Right lobe of liver (tissue), 6 donors: ENCODE results near the gene IL13RA1. TPM values are rescaled to one million over a fixed set of nuclear protein-coding genes. Genes with fewer than 3 reads are reported as not detected.

ENCODE experiments used
- ATAC-seq, 4 donors: fragments of 200-7000 bp; cut with Tn5 transposase; one replicate each; pipeline ENCODE4 v1.9.1; 2020; ENCODE audit warnings: mild to moderate bottlenecking in 4 of 4, moderate library complexity in 4 of 4
- DNase-seq, 3 donors: peaks; one replicate each; pipeline ENCODE4 v3.0.0-alpha.2; 2020
- H3K27ac ChIP-seq, 3 donors: fragments of 200-600 bp; one replicate each; pipeline ENCODE4 v1.8.0; 2022
- H3K27me3 ChIP-seq, 2 donors: fragments of 200-600 bp; one replicate each; pipeline ENCODE4 v1.8.0; 2022
- H3K36me3 ChIP-seq, 4 donors: fragments of 200-600 bp; sonication (generic) in 1 of 4; one replicate each; pipeline versions ENCODE4 v1.5.1 to v1.8.0; 2017 to 2022; ENCODE audit warnings: control low read depth in 1 of 4
- H3K4me1 ChIP-seq, 4 donors: fragments of 200-600 bp; sonication (generic) in 1 of 4; one replicate each; pipeline versions ENCODE4 v1.5.1 to v1.8.0; 2017 to 2022; ENCODE audit warnings: control low read depth in 1 of 4
- H3K4me3 ChIP-seq, 3 donors: fragments of 200-600 bp; one replicate each; pipeline ENCODE4 v1.8.0; 2022
- H3K9me3 ChIP-seq, 4 donors: fragments of 200-600 bp; sonication (generic) in 1 of 4; one replicate each; pipeline versions ENCODE4 v1.5.1 to v1.8.0; 2017 to 2022; ENCODE audit warnings: control low read depth in 1 of 4
- CTCF ChIP-seq, 4 donors: fragments of 200-600 bp in 3 of 4; fragments of 450-650 bp in 1 of 4; IDR thresholded peaks; one replicate each; pipeline versions ENCODE4 v1.5.1 to v1.8.0; 2016 to 2022; ENCODE audit warnings: antibody characterized with exemption in 4 of 4, mild to moderate bottlenecking in 2 of 4
- POLR2A ChIP-seq: fragments of 450-650 bp; IDR thresholded peaks from one replicate; pipeline ENCODE4 v1.6.1; 2017; ENCODE audit warnings: antibody characterized with exemption, mild to moderate bottlenecking
- WGBS: methylation state at CpG from one replicate; pipeline ENCODE4 v1.1.6; 2018; ENCODE audit warnings: low coverage, low lambda C conversion rate; ENCODE audit not compliant: insufficient coverage; ENCODE audit errors: missing lambda C conversion rate; 5-methylcytosine and 5-hydroxymethylcytosine counted together
- intact Hi-C, 2 donors: fragments of 100-400 bp; cut with DNase I; formaldehyde crosslinking; loops; one replicate each; pipeline versions ENCODE4 v1.11.2 to v1.14.1; 2022
- total RNA-seq, 6 experiments: library from RNA; depleted of rRNA in 2 of 6; stranded (reverse); fragments of >200 nt in 2 of 6; fragmentation: NEBNext Ultra II Directional in 3 of 6; extraction: Animal tissue kit (Norgen Biotek cat#: 25700) in 3 of 6; gene quantifications; one replicate each; pipeline versions ENCODE4 v1.1.0 to v1.2.4, GENCODE V29; 2016 to 2023
- donor health status: DM: no; HTN: yes; CAD: no.
- donor health status: DM: no; HTN: no; CAD: no.
- donor health status: DM: no; HTN: no; CAD: no.
- donor health status: DM: no; HTN: yes; CAD: no.
- donor health status: DM: no; HTN: yes; CAD: no.

The IL13RA1 gene
- total RNA-seq, 6 experiments from 2014 or later = 54.6 to 115 (median 74.7) TPM

DNA sequence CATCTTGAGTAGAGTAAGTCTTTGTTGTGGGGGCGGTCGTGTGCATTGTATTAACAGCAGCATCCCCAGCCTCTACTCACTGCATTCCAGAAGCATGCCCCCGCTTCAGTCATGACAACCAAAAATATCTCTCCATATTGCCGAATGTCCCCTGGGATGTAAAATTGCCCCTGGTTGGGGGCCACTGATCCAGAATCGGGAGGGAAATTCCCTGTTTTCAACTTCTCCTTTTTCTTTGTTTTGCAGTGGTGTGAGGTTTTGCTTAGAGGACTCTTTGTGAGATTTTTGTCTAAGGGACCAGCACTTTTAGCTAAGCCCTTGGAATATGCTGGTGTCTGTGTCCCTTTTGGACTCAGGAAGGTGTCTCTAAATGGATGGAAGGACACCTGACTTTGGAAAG is 3.0 kb upstream of the IL13RA1 start:
- intact Hi-C loops = no loop called here
- H3K27ac ChIP-seq = no peak overlapping the region

GRCh38 chrX:118724775-118725174 is 2.6 kb upstream of the IL13RA1 start:
- WGBS = 36% methylated on average over 7 of the region's 7 CpGs
- Histone ChIP-seq H3K4me3 (no peak overlapping the region), H3K4me1 (peaks cover 0 to 26% (median 7%) of the 10 kb centered on the region in 4 donors), H3K9me3 (no peaks in the 10 kb centered on the region), H3K36me3 (no peaks in the 10 kb centered on the region), H3K27ac (peak overlapping the region in 1 of 3 donors; percentile 13), H3K27me3 (no peaks in the 10 kb centered on the region)
- intact Hi-C loops = no loop called here
- no peak for TF ChIP-seq CTCF (IDR thresholded peaks at IDR 0.05)
- TF ChIP-seq POLR2A = no peak
- DNase-seq (no peak), ATAC-seq (peak in 2 of 4 donors; percentile 2 to 6)

More for the DNA sequence above, 3.0 kb upstream of the IL13RA1 start:
- Histone ChIP-seq H3K4me3 (no peak overlapping the region), H3K4me1 (peaks cover 0 to 26% (median 7%) of the 10 kb centered on the region in 4 donors), H3K9me3 (no peaks in the 10 kb centered on the region), H3K27me3 (no peaks in the 10 kb centered on the region), H3K36me3 (no peaks in the 10 kb centered on the region)
- ATAC-seq (no peak), DNase-seq (no peak)
- 36% methylated on average over 4 of the region's 5 CpGs for WGBS
- no peak for TF ChIP-seq CTCF (IDR thresholded peaks at IDR 0.05)
- TF ChIP-seq POLR2A = no peak

DNA sequence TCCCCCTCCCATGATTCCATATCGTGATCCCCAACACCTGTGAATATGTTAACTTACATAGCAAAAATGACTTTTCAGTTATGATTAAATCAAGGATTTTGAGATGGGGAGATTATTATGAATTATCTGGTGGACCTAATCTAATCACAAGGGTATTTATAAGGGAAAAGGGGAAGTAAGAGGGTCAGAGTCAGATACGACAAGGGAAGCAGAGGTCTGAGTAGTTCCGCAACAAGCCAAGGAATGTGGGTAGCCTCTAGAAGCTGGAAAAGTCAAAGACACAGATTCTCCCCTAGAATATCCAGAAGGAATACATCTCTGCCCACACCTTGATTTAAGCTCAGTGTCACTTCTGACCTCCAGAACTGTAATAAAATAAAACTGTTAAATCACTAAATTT is 1.0 kb upstream of the IL13RA1 start:
- Histone ChIP-seq H3K27me3 (no peaks in the 10 kb centered on the region), H3K4me3 (peak overlapping the region in 2 of 3 donors; percentile 61 to 73), H3K27ac (peak overlapping the region; percentile 78 to 95 (median 91)), H3K4me1 (peaks cover 0 to 26% (median 7%) of the 10 kb centered on the region in 4 donors), H3K9me3 (no peaks in the 10 kb centered on the region), H3K36me3 (no peaks in the 10 kb centered on the region)
- 39% methylated on average over 3 of the region's 3 CpGs for WGBS
- intact Hi-C loops = no loop called here
- TF ChIP-seq CTCF (IDR thresholded peaks at IDR 0.05) = no peak
- no peak for TF ChIP-seq POLR2A
- DNase-seq = no peak
- ATAC-seq = no peak

DNA sequence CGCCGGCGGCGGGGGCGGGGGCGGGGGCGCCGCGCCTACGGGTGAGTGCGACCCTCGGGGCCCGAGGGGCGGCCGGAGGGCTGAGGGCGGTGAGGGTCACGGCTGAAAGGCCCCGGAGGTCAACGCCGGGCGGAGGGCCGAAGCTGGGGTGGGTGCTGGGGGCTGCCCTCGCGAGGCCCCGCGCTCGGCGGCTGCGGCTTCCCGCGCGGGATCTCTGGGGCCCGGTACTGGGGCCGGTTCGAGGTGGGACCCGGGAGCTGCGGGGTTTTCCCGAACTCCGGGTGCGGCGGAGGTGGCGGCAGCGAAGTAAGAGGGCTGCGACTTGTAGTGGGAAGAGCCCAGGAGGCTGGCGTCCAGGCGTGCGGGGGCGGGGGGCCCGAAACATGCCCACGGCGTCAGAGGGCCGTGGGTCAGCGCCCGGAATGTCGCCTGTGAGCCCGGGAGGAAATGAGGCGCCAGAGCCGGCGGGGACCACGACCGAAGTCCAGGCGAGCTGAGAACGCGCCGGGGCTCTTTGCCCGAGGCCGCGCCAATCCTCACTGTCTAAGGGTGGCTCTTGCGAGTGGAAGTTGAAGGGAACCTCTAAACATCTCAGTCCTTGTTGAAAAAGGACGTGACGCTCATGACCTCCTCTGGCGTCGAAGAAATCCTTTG is 407 bp downstream of the IL13RA1 start:
- TF ChIP-seq CTCF (IDR thresholded peaks at IDR 0.05) = no peak
- TF ChIP-seq POLR2A = peak; percentile 5
- peak; percentile 48 to 65 (median 50) for ATAC-seq

More for the DNA sequence above, 407 bp downstream of the IL13RA1 start:
- Histone ChIP-seq H3K27me3 (no peaks in the 10 kb centered on the region), H3K36me3 (no peaks in the 10 kb centered on the region), H3K9me3 (no peaks in the 10 kb centered on the region), H3K27ac (peak overlapping the region; percentile 68 to 95 (median 91)), H3K4me3 (peak overlapping the region; percentile 56 to 73 (median 61)), H3K4me1 (peaks cover 0 to 26% (median 7%) of the 10 kb centered on the region in 4 donors)
- 38% methylated on average over 25 of the region's 73 CpGs for WGBS
- intact Hi-C loops = no loop called here
- peak; percentile 71 to 80 (median 75) for DNase-seq
